OCI-LY3 (cell line): ENCODE data around the gene MED12L.

Experiments used
- H2AFZ ChIP-seq: fragments of 200-600, 300-600 bp; shearing (Covaris generic); 2 replicates; pipeline ENCODE4 v1.6.0; 2014; ENCODE audit warnings: antibody characterized with exemption, low read depth, low read length
- H3K27ac ChIP-seq: fragments of 200-600, 300-600 bp; sonication (generic); 2 replicates; pipeline ENCODE4 v1.5.1; 2014; ENCODE audit warnings: mild to moderate bottlenecking, low read length, moderate library complexity, mixed read lengths
- H3K27me3 ChIP-seq: fragments of 200-600, 300-600 bp; sonication (generic); 2 replicates; pipeline ENCODE4 v1.6.1; 2014; ENCODE audit warnings: low read depth, low read length, mixed read lengths
- H3K36me3 ChIP-seq: fragments of 200-600, 300-600 bp; sonication (generic); replicated peaks from 2 replicates; pipeline ENCODE3; 2014; ENCODE audit warnings: low read depth, low read length, mixed read lengths
- H3K4me1 ChIP-seq: fragments of 300-600, 200-600 bp; sonication (generic); 2 replicates; pipeline ENCODE4 v1.6.1; 2014; ENCODE audit warnings: low read length, mixed read lengths
- H3K4me2 ChIP-seq: fragments of 200-600, 300-600 bp; sonication (generic); 2 replicates; pipeline ENCODE4 v1.6.1; 2014; ENCODE audit warnings: low read length, mixed read lengths
- H3K4me3 ChIP-seq: fragments of 300-600, 200-600 bp; sonication (generic); 2 replicates; pipeline ENCODE4 v1.5.1; 2014; ENCODE audit warnings: antibody characterized with exemption, mild to moderate bottlenecking, low read length, moderate library complexity
- H3K79me2 ChIP-seq: fragments of 300-600, 200-600 bp; shearing (Covaris generic); 2 replicates; pipeline ENCODE4 v1.6.1; 2014; ENCODE audit warnings: mild to moderate bottlenecking, low read length, mixed read lengths
- H3K9ac ChIP-seq: fragments of 300-600, 200-600 bp; shearing (Covaris generic); 2 replicates; pipeline ENCODE4 v1.6.0; 2014; ENCODE audit warnings: mild to moderate bottlenecking, low read length, moderate library complexity
- H3K9me3 ChIP-seq: fragments of 200-600, 300-600 bp; shearing (Covaris generic); 2 replicates; pipeline ENCODE4 v1.6.1; 2014; ENCODE audit warnings: low read length, mixed read lengths; ENCODE audit not compliant: insufficient read depth
- H4K20me1 ChIP-seq: fragments of 200-600, 300-600 bp; sonication (generic); 2 replicates; pipeline ENCODE4 v1.6.1; 2016; ENCODE audit warnings: low read length, mixed read lengths; ENCODE audit not compliant: insufficient read depth
- CTCF ChIP-seq: fragments of 200-600, 300-600 bp; sonication (generic); IDR thresholded peaks from 2 replicates; pipeline ENCODE4 v1.5.1; 2014; ENCODE audit warnings: antibody characterized with exemption, low read length, low read depth
- EZH2phosphoT487 ChIP-seq: fragments of 200-600 bp; shearing (Covaris generic); IDR thresholded peaks from 2 replicates; pipeline ENCODE4 v1.6.1; 2018; ENCODE audit warnings: antibody characterized with exemption, mixed run types, low read depth

Gene MED12L

GRCh38 chr3:151480492-151480891 lies 395.0 kb downstream of the MED12L start:
- no peak overlapping the region for H3K9ac ChIP-seq
- H3K4me3 ChIP-seq, result no peak overlapping the region
- H3K4me2 ChIP-seq, result no peak overlapping the region
- no peaks in the 10 kb centered on the region for H3K4me1 ChIP-seq
- peaks cover 10% of the 10 kb centered on the region for H3K36me3 ChIP-seq
- H2AFZ ChIP-seq, result no peak overlapping the region
- H3K79me2 ChIP-seq, result 0 out of 2 replicates have a peak, but pooled peaks cover 12% of the 10 kb centered on the region
- H4K20me1 ChIP-seq, result no peaks in the 10 kb centered on the region
- no peak overlapping the region for H3K27ac ChIP-seq
- TF ChIP-seq CTCF, result no peak
- no peak for TF ChIP-seq EZH2phosphoT487
- H3K9me3 ChIP-seq, result peaks cover 11% of the 10 kb centered on the region; the same call in 1 of the 2 replicates
- H3K27me3 ChIP-seq, result no peaks in the 10 kb centered on the region

- H3K36me3 ChIP-seq, result peaks cover 7% of the 10 kb centered on the region
- H3K9ac ChIP-seq, result no peak overlapping the region
- no peaks in the 10 kb centered on the region for H3K27me3 ChIP-seq
- no peak for TF ChIP-seq EZH2phosphoT487
- no peak for TF ChIP-seq CTCF
- H3K79me2 ChIP-seq, result 0 out of 2 replicates have a peak, but pooled peaks cover 12% of the 10 kb centered on the region
- no peak overlapping the region for H2AFZ ChIP-seq
- no peak overlapping the region for H3K27ac ChIP-seq
- H3K4me1 ChIP-seq, result no peaks in the 10 kb centered on the region
- H3K4me2 ChIP-seq, result no peak overlapping the region
- peaks cover 11% of the 10 kb centered on the region; the same call in 1 of the 2 replicates for H3K9me3 ChIP-seq
- H3K4me3 ChIP-seq, result no peak overlapping the region
- no peaks in the 10 kb centered on the region for H4K20me1 ChIP-seq
These were observed 398.0 kb downstream of the MED12L start for GRCh38 chr3:151483488-151483887.

GRCh38 chr3:151483961-151484520 lies 398.6 kb downstream of the MED12L start:
- Histone ChIP-seq H3K79me2 (0 out of 2 replicates have a peak, but pooled peaks cover 12% of the 10 kb centered on the region), H3K9me3 (peaks cover 11% of the 10 kb centered on the region; the same call in 1 of the 2 replicates), H3K36me3 (peaks cover 7% of the 10 kb centered on the region), H3K9ac (no peak overlapping the region), H3K4me1 (no peaks in the 10 kb centered on the region), H3K4me2 (no peak overlapping the region), H3K27ac (no peak overlapping the region), H3K4me3 (no peak overlapping the region), H4K20me1 (no peaks in the 10 kb centered on the region), H3K27me3 (no peaks in the 10 kb centered on the region), H2AFZ (no peak overlapping the region)
- TF ChIP-seq EZH2phosphoT487, result no peak
- TF ChIP-seq CTCF, result no peak
